Astrocyte of the cerebellum (primary cell): ENCODE measurements around the gene NISCH.

Experiments used
- DNase-seq: peaks from one replicate; pipeline ENCODE4 v3.0.0-alpha.2; 2011; ENCODE audit warnings: low read depth
- H3K4me3 ChIP-seq: 2 replicates; pipeline ENCODE4 v1.5.1; 2011; ENCODE audit warnings: mild to moderate bottlenecking, low read depth, low read length, moderate library complexity
- CTCF ChIP-seq: IDR thresholded peaks from 2 replicates; pipeline ENCODE4 v1.5.1; 2012; ENCODE audit warnings: low read length, low read depth, moderate library complexity, mild to moderate bottlenecking; ENCODE audit errors: missing control alignments
- in situ Hi-C: cut with HindIII; loops from 2 replicates; pipeline ENCODE4 v1.10.0; 2017; ENCODE audit warnings: low sequenced_read_pairs

Gene NISCH

GRCh38 chr3:52535411-52536111, 80.2 kb downstream of the NISCH start:
- no peak for DNase-seq
- in situ Hi-C loops = loop anchor here (5.0 kb wide), 1 partner anchor 37 kb away; no protein-coding TSS in a partner anchor
- TF ChIP-seq CTCF = no peak
- H3K4me3 ChIP-seq = no peak overlapping the region

- no peak for DNase-seq
- in situ Hi-C loops = loop anchor here (5.0 kb wide), 1 partner anchor 36 kb away; no protein-coding TSS in a partner anchor
- no peak for TF ChIP-seq CTCF
- no peak overlapping the region for H3K4me3 ChIP-seq
Observed at GRCh38 chr3:52536112-52536368, 80.6 kb downstream of the NISCH start.

- TF ChIP-seq CTCF = no peak
- DNase-seq = peak; percentile 96
- peak within 1 kb of the TSS; percentile 94 for H3K4me3 ChIP-seq
- in situ Hi-C loops = loop anchor here (5.0 kb wide), 1 partner anchor 36 kb away; no protein-coding TSS in a partner anchor
Observed at GRCh38 chr3:52536369-52537164, 81.2 kb downstream of the NISCH start, which contains the start of gene UQCC5. Gene UQCC5, plus strand, starts transcription at chr3:52536605. Its CDS starts 151 bp downstream, at chr3:52536756.

GRCh38 chr3:52537165-52537620, 81.8 kb downstream of the NISCH start:
- DNase-seq = no peak
- in situ Hi-C loops = loop anchor here (5.0 kb wide), 1 partner anchor 35 kb away; no protein-coding TSS in a partner anchor
- TF ChIP-seq CTCF = no peak
- peak overlapping the region; percentile 94 for H3K4me3 ChIP-seq

- no peak for DNase-seq
- in situ Hi-C loops = loop anchor here (5.0 kb wide), 1 partner anchor 34 kb away; no protein-coding TSS in a partner anchor
- peak overlapping the region; percentile 94 for H3K4me3 ChIP-seq
- no peak for TF ChIP-seq CTCF
Observed at GRCh38 chr3:52537726-52538421, 82.5 kb downstream of the NISCH start.

GRCh38 chr3:52539010-52539653, 83.7 kb downstream of the NISCH start:
- no peak overlapping the region for H3K4me3 ChIP-seq
- in situ Hi-C loops = loop anchor here (5.0 kb wide), 1 partner anchor 33 kb away; no protein-coding TSS in a partner anchor
- no peak for TF ChIP-seq CTCF
- DNase-seq = no peak
